Esophagus squamous epithelium (tissue), 4 donors: ENCODE data around the gene BNC2.

Source experiments
- CTCF ChIP-seq, 6 experiments: fragments of 450-650 bp in 4 of 6; fragments of 200-600 bp in 2 of 6; sonication (generic) in 2 of 6; IDR thresholded peaks; one replicate each; pipeline ENCODE4 v1.5.1; 2016 to 2019; ENCODE audit warnings: antibody characterized with exemption in 6 of 6, mild to moderate bottlenecking in 4 of 6, moderate library complexity in 4 of 6
- POLR2A ChIP-seq, 4 donors: fragments of 450-650 bp; IDR thresholded peaks; one replicate each; pipeline ENCODE4 v1.6.1; 2017; ENCODE audit warnings: antibody characterized with exemption in 4 of 4, mild to moderate bottlenecking in 4 of 4, moderate library complexity in 3 of 4

GRCh38 chr9:16461137-16461840 is 409.2 kb downstream of the BNC2 start:
- TF ChIP-seq CTCF (IDR thresholded peaks at IDR 0.05) (no peak), POLR2A (IDR thresholded peaks at IDR 0.05) (no peak)
